IMR-90 (cell line): ENCODE measurements around the gene ZMAT5.

Experiments used
- POLR2A ChIP-seq: IDR thresholded peaks from 2 replicates; pipeline ENCODE4 v1.6.1; 2012; ENCODE audit warnings: mild to moderate bottlenecking, low read depth, low read length
- RAD21 ChIP-seq: IDR thresholded peaks from 2 replicates; pipeline ENCODE4 v1.6.1; 2012; ENCODE audit warnings: low read length, improper control_type of control experiment
- TF ChIP-seq, protein P1 (sequence below): conservative IDR thresholded peaks from 2 replicates; pipeline ENCODE4 v1.5.1; 2012; ENCODE audit warnings: mild to moderate bottlenecking, low read depth, low read length, improper control_type of control experiment

DNA sequence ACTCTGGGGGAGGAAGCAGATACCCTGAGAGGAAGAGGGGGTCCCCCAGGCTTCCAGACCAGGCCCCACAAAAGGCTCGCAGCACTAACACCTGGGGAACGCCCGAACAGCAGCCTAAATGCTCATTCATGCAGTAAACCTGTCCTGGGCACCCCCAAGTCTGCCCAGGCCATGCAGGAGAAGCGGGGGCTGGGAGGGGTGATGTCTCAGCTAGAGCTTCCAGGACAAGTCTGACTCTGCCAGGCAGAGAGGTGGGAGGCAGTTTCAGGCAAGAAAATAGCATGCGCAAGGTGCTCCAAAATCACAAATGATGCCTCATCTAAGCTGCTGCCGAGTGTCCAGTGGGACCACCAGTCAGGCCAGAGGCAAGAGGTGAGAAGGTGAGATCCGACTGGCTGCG is 32.4 kb downstream of the ZMAT5 start:
- TF ChIP-seq, protein P1, sequence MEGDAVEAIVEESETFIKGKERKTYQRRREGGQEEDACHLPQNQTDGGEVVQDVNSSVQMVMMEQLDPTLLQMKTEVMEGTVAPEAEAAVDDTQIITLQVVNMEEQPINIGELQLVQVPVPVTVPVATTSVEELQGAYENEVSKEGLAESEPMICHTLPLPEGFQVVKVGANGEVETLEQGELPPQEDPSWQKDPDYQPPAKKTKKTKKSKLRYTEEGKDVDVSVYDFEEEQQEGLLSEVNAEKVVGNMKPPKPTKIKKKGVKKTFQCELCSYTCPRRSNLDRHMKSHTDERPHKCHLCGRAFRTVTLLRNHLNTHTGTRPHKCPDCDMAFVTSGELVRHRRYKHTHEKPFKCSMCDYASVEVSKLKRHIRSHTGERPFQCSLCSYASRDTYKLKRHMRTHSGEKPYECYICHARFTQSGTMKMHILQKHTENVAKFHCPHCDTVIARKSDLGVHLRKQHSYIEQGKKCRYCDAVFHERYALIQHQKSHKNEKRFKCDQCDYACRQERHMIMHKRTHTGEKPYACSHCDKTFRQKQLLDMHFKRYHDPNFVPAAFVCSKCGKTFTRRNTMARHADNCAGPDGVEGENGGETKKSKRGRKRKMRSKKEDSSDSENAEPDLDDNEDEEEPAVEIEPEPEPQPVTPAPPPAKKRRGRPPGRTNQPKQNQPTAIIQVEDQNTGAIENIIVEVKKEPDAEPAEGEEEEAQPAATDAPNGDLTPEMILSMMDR: no peak
- TF ChIP-seq POLR2A: no peak
- TF ChIP-seq RAD21: no peak
